Middle frontal gyrus (tissue), 1 donor: Measurements from ENCODE around the gene ASCL2.

Experiments used
- DNase-seq: peaks from one replicate; pipeline ENCODE4 v3.0.0-alpha.2; 2015; ENCODE audit warnings: low spot score; ENCODE audit errors: extremely low spot score

The ASCL2 gene

GRCh38 chr11:2309251-2310072 is 39.1 kb upstream of the ASCL2 start:
- DNase-seq, result no peak

GRCh38 chr11:2308713-2309112 is 38.3 kb upstream of the ASCL2 start:
- no peak for DNase-seq

- no peak for DNase-seq
These were observed 37.3 kb upstream of the ASCL2 start for GRCh38 chr11:2307501-2308331.

- DNase-seq, result no peak
These were observed 36.6 kb upstream of the ASCL2 start for GRCh38 chr11:2306877-2307500.

GRCh38 chr11:2306452-2306823 is 36.0 kb upstream of the ASCL2 start:
- no peak for DNase-seq

GRCh38 chr11:2305788-2306451 is 35.5 kb upstream of the ASCL2 start:
- DNase-seq, result no peak

GRCh38 chr11:2305140-2305778 is 34.9 kb upstream of the ASCL2 start:
- no peak for DNase-seq

- DNase-seq, result no peak
These were observed 34.2 kb upstream of the ASCL2 start for GRCh38 chr11:2304506-2305139.

GRCh38 chr11:2303627-2304505 is 33.5 kb upstream of the ASCL2 start:
- no peak for DNase-seq

- DNase-seq, result no peak
These were observed 32.7 kb upstream of the ASCL2 start for GRCh38 chr11:2302896-2303626.

- no peak for DNase-seq
These were observed 32.0 kb upstream of the ASCL2 start for GRCh38 chr11:2302306-2302895.

- no peak for DNase-seq
These were observed 31.4 kb upstream of the ASCL2 start, which contains the start of the genes C11orf21 and TSPAN32 for GRCh38 chr11:2301631-2302305. C11orf21 (minus strand) TSS chr11:2301918; CDS start chr11:2301808, 110 bp downstream. TSPAN32 (plus strand) TSS chr11:2302013; CDS start chr11:2302150, 137 bp downstream.

- no peak for DNase-seq
These were observed 30.7 kb upstream of the ASCL2 start for GRCh38 chr11:2300936-2301630.

GRCh38 chr11:2300290-2300935 is 30.0 kb upstream of the ASCL2 start:
- DNase-seq, result no peak

- DNase-seq, result no peak
These were observed 29.4 kb upstream of the ASCL2 start for GRCh38 chr11:2299773-2300172.
